Measurements from ENCODE around the gene SOD2. TPM values are rescaled to one million over a fixed set of nuclear protein-coding genes. Genes with fewer than 3 reads are reported as not detected.

The SOD2 gene
- total RNA-seq, 1 experiment from 2014 or later: 98.6 TPM

DNA sequence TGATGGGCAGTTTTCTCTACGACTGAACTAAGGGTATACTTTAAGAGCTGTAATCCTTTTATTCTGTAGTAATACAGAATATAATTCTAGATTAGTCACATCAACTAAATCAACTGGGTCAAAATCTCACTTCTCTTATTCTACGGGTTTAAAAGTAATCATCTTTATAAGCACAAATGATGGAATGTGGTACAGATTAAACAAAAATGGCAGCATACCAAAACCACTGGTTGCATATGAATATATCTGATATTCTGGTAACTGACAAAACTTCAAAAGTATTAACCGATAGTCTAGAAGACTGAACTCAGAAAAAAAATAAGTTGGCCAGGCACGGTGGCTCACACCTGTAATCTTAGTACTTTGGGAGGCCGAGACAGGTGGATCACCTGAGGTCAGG is 7.0 kb downstream of the SOD2 start (continued):
- TF ChIP-seq SP1 (IDR thresholded peaks at IDR 0.05; ENCODE audit: low read depth) (no peak), POLR2A (IDR thresholded peaks at IDR 0.05; ENCODE audit: borderline replicate concordance, extremely low read depth, insufficient read depth, insufficient read length) (no peak), FOSL1 (IDR thresholded peaks at IDR 0.05; ENCODE audit: low read depth) (no peak), TCF7L2 (IDR thresholded peaks at IDR 0.05; ENCODE audit: borderline replicate concordance, extremely low read depth, insufficient read depth, insufficient read length) (no peak), YY1 (IDR thresholded peaks at IDR 0.05; ENCODE audit: extremely low read depth, insufficient replicate concordance, low read depth, low read length) (no peak), JUND (IDR thresholded peaks at IDR 0.05) (no peak)
- TF ChIP-seq, protein P1, sequence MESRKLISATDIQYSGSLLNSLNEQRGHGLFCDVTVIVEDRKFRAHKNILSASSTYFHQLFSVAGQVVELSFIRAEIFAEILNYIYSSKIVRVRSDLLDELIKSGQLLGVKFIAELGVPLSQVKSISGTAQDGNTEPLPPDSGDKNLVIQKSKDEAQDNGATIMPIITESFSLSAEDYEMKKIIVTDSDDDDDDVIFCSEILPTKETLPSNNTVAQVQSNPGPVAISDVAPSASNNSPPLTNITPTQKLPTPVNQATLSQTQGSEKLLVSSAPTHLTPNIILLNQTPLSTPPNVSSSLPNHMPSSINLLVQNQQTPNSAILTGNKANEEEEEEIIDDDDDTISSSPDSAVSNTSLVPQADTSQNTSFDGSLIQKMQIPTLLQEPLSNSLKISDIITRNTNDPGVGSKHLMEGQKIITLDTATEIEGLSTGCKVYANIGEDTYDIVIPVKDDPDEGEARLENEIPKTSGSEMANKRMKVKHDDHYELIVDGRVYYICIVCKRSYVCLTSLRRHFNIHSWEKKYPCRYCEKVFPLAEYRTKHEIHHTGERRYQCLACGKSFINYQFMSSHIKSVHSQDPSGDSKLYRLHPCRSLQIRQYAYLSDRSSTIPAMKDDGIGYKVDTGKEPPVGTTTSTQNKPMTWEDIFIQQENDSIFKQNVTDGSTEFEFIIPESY (IDR thresholded peaks at IDR 0.05; ENCODE audit: extremely low read depth, insufficient replicate concordance, low read length): no peak
- TF ChIP-seq, protein P2, sequence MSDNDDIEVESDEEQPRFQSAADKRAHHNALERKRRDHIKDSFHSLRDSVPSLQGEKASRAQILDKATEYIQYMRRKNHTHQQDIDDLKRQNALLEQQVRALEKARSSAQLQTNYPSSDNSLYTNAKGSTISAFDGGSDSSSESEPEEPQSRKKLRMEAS (IDR thresholded peaks at IDR 0.05): no peak

DNA sequence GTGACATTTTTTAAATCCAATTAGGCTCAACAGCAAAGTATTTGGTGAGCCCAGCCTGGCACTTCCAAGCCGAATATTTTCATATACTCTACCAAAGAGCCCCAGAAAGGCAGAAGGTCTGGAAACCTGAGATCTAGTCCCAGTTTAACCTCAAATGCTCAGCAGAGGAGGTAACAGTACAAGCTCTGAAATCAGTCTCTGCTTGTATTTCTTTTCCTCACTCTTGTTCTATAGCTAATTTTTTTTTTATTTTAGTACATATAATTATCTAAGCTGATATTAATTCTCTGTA is 9.1 kb downstream of the SOD2 start:
- Histone ChIP-seq H4K20me1 (ENCODE audit: insufficient read depth) (no peaks in the 10 kb centered on the region), H3K27ac (ENCODE audit: low read depth, low read length) (no peak overlapping the region), H3K9ac (ENCODE audit: low read length) (no peak overlapping the region), H3K4me1 (ENCODE audit: control insufficient read depth in 1 of 2, insufficient read depth in 2 of 2, low read length in 2 of 2) (no peaks in the 10 kb centered on the region), H3K27me3 (ENCODE audit: insufficient read depth, low read length) (no peaks in the 10 kb centered on the region), H3K9me2 (ENCODE audit: insufficient read depth) (no peaks in the 10 kb centered on the region), H3K4me3 (replicated peaks in 1 of 2; ENCODE audit: low read depth in 1 of 2, low read length in 2 of 2) (no peak overlapping the region), H3K79me2 (ENCODE audit: insufficient read depth, low read length) (peaks cover 29% of the 10 kb centered on the region), H3K36me3 (ENCODE audit: control insufficient read depth in 1 of 2, insufficient read depth in 2 of 2, low read length in 2 of 2) (peaks cover 20 to 28% of the 10 kb centered on the region in 2 experiments), H3K4me2 (ENCODE audit: low read length) (no peak overlapping the region), H3K9me3 (ENCODE audit: control insufficient read depth in 1 of 2, insufficient read depth in 1 of 2, low read depth in 1 of 2, low read length in 2 of 2) (no peaks in the 10 kb centered on the region), H2AFZ (ENCODE audit: low read depth, low read length, poor library complexity, severe bottlenecking) (no peak overlapping the region)
- intact Hi-C loops (cut with micrococcal nuclease): no loop called here
- no TSS peak for BruUV-seq (replicated peaks)
- no peak for TF ChIP-seq SIN3A (IDR thresholded peaks at IDR 0.05; ENCODE audit: low read depth)
- TF ChIP-seq POLR2AphosphoS5 (IDR thresholded peaks at IDR 0.05; ENCODE audit: low read depth, low read length): no peak
- TF ChIP-seq SRF (IDR thresholded peaks at IDR 0.05; ENCODE audit: low read depth): no peak
- no peak for TF ChIP-seq RAD21 (IDR thresholded peaks at IDR 0.05; ENCODE audit: low read depth)
- no peak for TF ChIP-seq CBX3 (IDR thresholded peaks at IDR 0.05; ENCODE audit: low read depth)
- no peak for TF ChIP-seq ELF1 (IDR thresholded peaks at IDR 0.05; ENCODE audit: borderline replicate concordance, low read depth)
- DNase-seq (ENCODE audit: low read depth, low spot score) (no peak), ATAC-seq (no peak)
- RAD21 ChIA-PET (ENCODE audit: low non-redundant PET in 1 of 2, low total read pairs in 2 of 2, uncharacterized antibody in 2 of 2, unreplicated experiment in 2 of 2): no interaction called here
- POLR2A ChIA-PET: no interaction called here
- CTCF ChIA-PET: interaction anchor here (1.2 kb wide), 1 partner anchor 8 kb away, joined by 3 read pairs; no protein-coding TSS in a partner anchor
